Measurements from ENCODE around the gene KCNJ3. TPM values are rescaled to one million over a fixed set of nuclear protein-coding genes. Genes with fewer than 3 reads are reported as not detected.

The KCNJ3 gene
- total and polyA plus RNA-seq, 9 of the 15 experiments (the other 6 are each of a cell fraction or from before 2014, with no cell fraction given), result not detected

- BruUV-seq (replicated peaks), result no TSS peak
- intact Hi-C loops (cut with micrococcal nuclease) (no loop called here), in situ Hi-C loops (cut with MboI) (no loop called here)
- Histone ChIP-seq H3K4me2 (ENCODE audit: insufficient read depth, low read length) (no peak overlapping the region), H4K20me1 (replicated peaks; ENCODE audit: control insufficient read depth, insufficient read depth, low read length) (no peaks in the 10 kb centered on the region), H3K27me3 (ENCODE audit: control insufficient read depth in 2 of 2, insufficient read depth in 2 of 2, low read length in 2 of 2) (no peaks in the 10 kb centered on the region), H3K4me3 (no peak overlapping the region), H3K9me1 (ENCODE audit: control insufficient read depth, insufficient read depth, low read length) (no peaks in the 10 kb centered on the region), H3K9ac (ENCODE audit: insufficient read depth in 1 of 2, low read depth in 2 of 2, low read length in 2 of 2) (no peak overlapping the region), H3K36me3 (ENCODE audit: control insufficient read depth, insufficient read depth, low read length) (no peaks in the 10 kb centered on the region), H3K4me1 (replicated peaks in 1 of 2; ENCODE audit: control insufficient read depth in 2 of 2, insufficient read depth in 2 of 2, low read length in 2 of 2) (no peaks in the 10 kb centered on the region), H2AFZ (ENCODE audit: low read depth, low read length) (no peak overlapping the region), H3K79me2 (ENCODE audit: control insufficient read depth, insufficient read depth, low read length) (no peaks in the 10 kb centered on the region), H3K9me3 (replicated peaks; ENCODE audit: control insufficient read depth, insufficient read depth, low read depth, low read length) (no peaks in the 10 kb centered on the region; the same call in 1 of the 2 replicates), H3K27ac (ENCODE audit: extremely low read depth, low read depth, low read length) (no peak overlapping the region)
- 11% methylated on average over 3 of the region's 3 CpGs for WGBS (ENCODE audit: insufficient coverage, low coverage, missing lambda C conversion rate)
- ChIA-PET POLR2A (no interaction called here), CTCF (ENCODE audit: low intra/inter-chr PET ratio) (no interaction called here)
- no peak for TF ChIP-seq ZNF699 (CRISPR knock-in tag; IDR thresholded peaks at IDR 0.05; ENCODE audit: insufficient replicate concordance)
- no peak for ATAC-seq
- no peak for FAIRE-seq
- DNase-seq (ENCODE audit: extremely low read depth in 1 of 4, low spot score in 3 of 4), result no peak
Observed at GRCh38 chr2:154849482-154849881, 151.0 kb downstream of the KCNJ3 start.

- no peaks in the 10 kb centered on the region for H3K27me3 ChIP-seq (ENCODE audit: control insufficient read depth in 2 of 2, insufficient read depth in 2 of 2, low read length in 2 of 2)
- in situ Hi-C loops (cut with MboI), result no loop called here
- no peak for TF ChIP-seq RFX7 (CRISPR knock-in tag; IDR thresholded peaks at IDR 0.05)
- TF ChIP-seq TRIM28 (IDR thresholded peaks at IDR 0.05), result no peak
- no peak for TF ChIP-seq E2F8 (IDR thresholded peaks at IDR 0.05; ENCODE audit: low read depth, partially characterized antibody)
- no peak for TF ChIP-seq CSDE1 (IDR thresholded peaks at IDR 0.05)
- TF ChIP-seq E2F3 (CRISPR knock-in tag; IDR thresholded peaks at IDR 0.05), result no peak
- no peak for TF ChIP-seq HDGF (IDR thresholded peaks at IDR 0.05)
- no peak for TF ChIP-seq ETV6 (IDR thresholded peaks at IDR 0.05; ENCODE audit: borderline replicate concordance in 1 of 2, low read depth in 2 of 2, low read length in 1 of 2)
- no peak for TF ChIP-seq ETV6 (CRISPR knock-in tag; IDR thresholded peaks at IDR 0.05; ENCODE audit: borderline replicate concordance)
- TF ChIP-seq FOSL1 (tag; conservative IDR thresholded peaks at IDR 0.05), result no peak
- TF ChIP-seq CHD4 (IDR thresholded peaks at IDR 0.05; ENCODE audit: insufficient read depth, insufficient replicate concordance, low read depth, low read length, poor library complexity, severe bottlenecking), result no peak
- no peak for TF ChIP-seq NCOA2 (IDR thresholded peaks at IDR 0.05; ENCODE audit: partially characterized antibody in 2 of 2)
- TF ChIP-seq ARNT (IDR thresholded peaks at IDR 0.05), result no peak
- no peak for TF ChIP-seq TAF1 (IDR thresholded peaks at IDR 0.05; ENCODE audit: control insufficient read depth, extremely low read depth, insufficient read depth, low read length, severe bottlenecking)
- no peak for TF ChIP-seq DPF2 (IDR thresholded peaks at IDR 0.05)
- no peak for TF ChIP-seq HMGN3 (IDR thresholded peaks at IDR 0.05; ENCODE audit: borderline replicate concordance, extremely low read depth, insufficient read length, low read depth, low read length)
Observed at GRCh38 chr2:154850532-154850931, 152.0 kb downstream of the KCNJ3 start.

More at GRCh38 chr2:154850532-154850931, 152.0 kb downstream of the KCNJ3 start:
- Histone ChIP-seq H3K4me2 (ENCODE audit: insufficient read depth, low read length) (no peak overlapping the region), H3K79me2 (ENCODE audit: control insufficient read depth, insufficient read depth, low read length) (no peaks in the 10 kb centered on the region), H3K9ac (ENCODE audit: insufficient read depth in 1 of 2, low read depth in 2 of 2, low read length in 2 of 2) (no peak overlapping the region), H3K9me3 (replicated peaks; ENCODE audit: control insufficient read depth, insufficient read depth, low read depth, low read length) (no peaks in the 10 kb centered on the region; the same call in 1 of the 2 replicates), H3K9me1 (ENCODE audit: control insufficient read depth, insufficient read depth, low read length) (no peaks in the 10 kb centered on the region), H3K4me3 (no peak overlapping the region), H3K4me1 (replicated peaks in 1 of 2; ENCODE audit: control insufficient read depth in 2 of 2, insufficient read depth in 2 of 2, low read length in 2 of 2) (no peaks in the 10 kb centered on the region), H2AFZ (ENCODE audit: low read depth, low read length) (no peak overlapping the region), H4K20me1 (replicated peaks; ENCODE audit: control insufficient read depth, insufficient read depth, low read length) (no peaks in the 10 kb centered on the region), H3K36me3 (ENCODE audit: control insufficient read depth, insufficient read depth, low read length) (no peaks in the 10 kb centered on the region), H3K27ac (ENCODE audit: extremely low read depth, low read depth, low read length) (no peak overlapping the region)
- BruUV-seq (replicated peaks), result no TSS peak
- ChIA-PET POLR2A (no interaction called here), CTCF (ENCODE audit: low intra/inter-chr PET ratio) (no interaction called here)
- DNase-seq (ENCODE audit: extremely low read depth in 1 of 4, low spot score in 3 of 4) (no peak), ATAC-seq (no peak), FAIRE-seq (no peak)
- intact Hi-C loops (cut with micrococcal nuclease), result no loop called here
